ENCODE measurements around the gene BCO1. TPM values are rescaled to one million over a fixed set of nuclear protein-coding genes. Genes with fewer than 3 reads are reported as not detected.

BCO1 gene
- total RNA-seq, 4 donors from 2014 or later, result 0.26 TPM; not detected in 3

DNA sequence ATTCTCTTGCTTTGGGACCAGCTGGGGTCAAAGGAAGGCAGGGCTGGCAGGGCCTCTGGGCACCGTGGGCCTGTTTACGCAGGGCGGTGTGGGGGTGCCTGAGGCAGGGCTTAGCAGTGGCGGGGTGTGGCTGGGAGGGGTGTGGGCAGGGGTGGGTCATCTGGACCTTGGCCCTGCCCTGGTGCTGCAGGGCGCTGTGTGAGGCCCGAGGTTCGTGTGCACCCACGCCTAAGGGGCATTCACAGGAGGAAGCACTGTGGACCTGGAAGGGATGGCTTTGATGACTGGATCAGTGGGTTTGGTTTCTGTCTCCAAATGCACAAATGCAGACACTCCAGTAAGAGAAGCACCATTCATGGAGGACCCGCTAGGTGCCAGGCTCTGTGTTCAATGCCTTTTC lies 37.3 kb downstream of the BCO1 start:
- Histone ChIP-seq H3K36me3 (no peaks in the 10 kb centered on the region), H3K4me1 (peaks cover 26% of the 10 kb centered on the region), H3K9me3 (no peaks in the 10 kb centered on the region), H3K4me3 (no peak overlapping the region), H3K27ac (peak overlapping the region; percentile 12), H3K27me3 (no peaks in the 10 kb centered on the region)
- DNase-seq (ENCODE audit: low spot score in 2 of 2), result no peak
- 74% methylated on average over 4 of the region's 9 CpGs for WGBS
- TF ChIP-seq POLR2AphosphoS5 (IDR thresholded peaks at IDR 0.05) (no peak), POLR2A (IDR thresholded peaks at IDR 0.05) (no peak)
- TF ChIP-seq, protein P1, sequence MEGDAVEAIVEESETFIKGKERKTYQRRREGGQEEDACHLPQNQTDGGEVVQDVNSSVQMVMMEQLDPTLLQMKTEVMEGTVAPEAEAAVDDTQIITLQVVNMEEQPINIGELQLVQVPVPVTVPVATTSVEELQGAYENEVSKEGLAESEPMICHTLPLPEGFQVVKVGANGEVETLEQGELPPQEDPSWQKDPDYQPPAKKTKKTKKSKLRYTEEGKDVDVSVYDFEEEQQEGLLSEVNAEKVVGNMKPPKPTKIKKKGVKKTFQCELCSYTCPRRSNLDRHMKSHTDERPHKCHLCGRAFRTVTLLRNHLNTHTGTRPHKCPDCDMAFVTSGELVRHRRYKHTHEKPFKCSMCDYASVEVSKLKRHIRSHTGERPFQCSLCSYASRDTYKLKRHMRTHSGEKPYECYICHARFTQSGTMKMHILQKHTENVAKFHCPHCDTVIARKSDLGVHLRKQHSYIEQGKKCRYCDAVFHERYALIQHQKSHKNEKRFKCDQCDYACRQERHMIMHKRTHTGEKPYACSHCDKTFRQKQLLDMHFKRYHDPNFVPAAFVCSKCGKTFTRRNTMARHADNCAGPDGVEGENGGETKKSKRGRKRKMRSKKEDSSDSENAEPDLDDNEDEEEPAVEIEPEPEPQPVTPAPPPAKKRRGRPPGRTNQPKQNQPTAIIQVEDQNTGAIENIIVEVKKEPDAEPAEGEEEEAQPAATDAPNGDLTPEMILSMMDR (IDR thresholded peaks at IDR 0.05), result no peak

DNA sequence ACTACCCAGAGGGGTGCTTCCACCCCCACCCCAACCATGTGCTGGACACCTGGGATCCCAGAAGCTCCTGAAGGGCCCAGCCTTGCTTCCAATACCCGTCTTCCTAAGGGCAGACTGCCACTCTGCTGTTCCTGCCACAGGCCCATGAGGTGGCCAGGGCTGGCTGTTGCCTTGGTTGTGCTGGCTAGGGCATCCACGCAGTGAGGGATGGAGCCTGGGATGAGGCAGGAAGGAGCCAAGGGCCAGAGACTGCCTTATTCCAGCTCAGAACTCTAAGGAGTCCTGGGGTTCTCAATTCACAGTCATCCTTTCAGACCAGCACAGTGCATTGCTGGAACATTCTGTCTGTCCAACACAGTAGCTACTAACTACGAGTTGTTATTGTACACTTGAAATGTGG lies 37.8 kb downstream of the BCO1 start:
- TF ChIP-seq POLR2A (IDR thresholded peaks at IDR 0.05), result no peak
- TF ChIP-seq, protein P1 (IDR thresholded peaks at IDR 0.05), result no peak
- no peak for TF ChIP-seq EP300 (IDR thresholded peaks at IDR 0.05)
- no peak for TF ChIP-seq POLR2AphosphoS5 (IDR thresholded peaks at IDR 0.05)
- H3K27ac ChIP-seq, result peak overlapping the region; percentile 27

GRCh38 chr16:81277541-81278080 lies 39.1 kb downstream of the BCO1 start:
- H3K4me3 ChIP-seq, result no peak overlapping the region
- H3K4me1 ChIP-seq, result peaks cover 26% of the 10 kb centered on the region
- 36% methylated on average over 6 of the region's 6 CpGs for WGBS
- no peak for DNase-seq (ENCODE audit: low spot score in 2 of 2)
- H3K36me3 ChIP-seq, result no peaks in the 10 kb centered on the region
- H3K27me3 ChIP-seq, result no peaks in the 10 kb centered on the region
- TF ChIP-seq POLR2A (IDR thresholded peaks at IDR 0.05) (no peak), EP300 (IDR thresholded peaks at IDR 0.05) (no peak), POLR2AphosphoS5 (IDR thresholded peaks at IDR 0.05) (no peak)
- TF ChIP-seq, protein P1 (IDR thresholded peaks at IDR 0.05), result no peak
- peak overlapping the region; percentile 79 for H3K27ac ChIP-seq
- no peaks in the 10 kb centered on the region for H3K9me3 ChIP-seq

More for the DNA sequence above, 37.8 kb downstream of the BCO1 start:
- Histone ChIP-seq H3K4me1 (peaks cover 26% of the 10 kb centered on the region), H3K27me3 (no peaks in the 10 kb centered on the region), H3K4me3 (no peak overlapping the region), H3K9me3 (no peaks in the 10 kb centered on the region), H3K36me3 (no peaks in the 10 kb centered on the region)
- DNase-seq (ENCODE audit: low spot score in 2 of 2), result no peak
- 94% methylated on average over 2 of the region's 3 CpGs for WGBS

DNA sequence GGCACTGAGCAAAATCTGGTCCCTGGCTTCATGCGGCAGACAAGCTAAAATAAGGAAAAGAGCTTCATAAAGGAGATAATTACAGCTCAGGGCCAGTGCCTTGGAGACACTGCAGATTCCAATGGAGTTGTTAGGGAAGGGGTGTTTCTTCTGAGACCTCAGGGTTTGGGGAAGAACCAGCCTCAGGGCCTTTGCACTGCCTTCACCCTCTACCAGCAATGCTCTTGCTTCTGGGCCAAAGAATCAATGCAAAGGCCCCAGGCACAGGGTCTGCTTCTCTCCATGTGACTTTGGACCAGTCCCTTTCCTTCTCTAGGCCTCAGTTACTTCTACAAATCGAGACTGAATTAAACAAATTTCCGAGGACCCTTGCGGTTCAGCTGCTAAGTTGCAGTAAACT lies 40.0 kb downstream of the BCO1 start:
- Histone ChIP-seq H3K4me1 (peaks cover 26% of the 10 kb centered on the region), H3K4me3 (no peak overlapping the region), H3K36me3 (no peaks in the 10 kb centered on the region), H3K9me3 (no peaks in the 10 kb centered on the region), H3K27me3 (no peaks in the 10 kb centered on the region), H3K27ac (peak overlapping the region; percentile 79)
- 90% methylated on average over 4 of the region's 4 CpGs for WGBS
- DNase-seq (ENCODE audit: low spot score in 2 of 2), result no peak
- no peak for TF ChIP-seq EP300 (IDR thresholded peaks at IDR 0.05)
- no peak for TF ChIP-seq POLR2A (IDR thresholded peaks at IDR 0.05)
- TF ChIP-seq, protein P1 (IDR thresholded peaks at IDR 0.05), result no peak
- no peak for TF ChIP-seq POLR2AphosphoS5 (IDR thresholded peaks at IDR 0.05)

GRCh38 chr16:81279392-81279791 lies 40.9 kb downstream of the BCO1 start:
- Histone ChIP-seq H3K27me3 (no peaks in the 10 kb centered on the region), H3K36me3 (no peaks in the 10 kb centered on the region), H3K9me3 (no peaks in the 10 kb centered on the region), H3K4me3 (no peak overlapping the region), H3K27ac (no peak overlapping the region), H3K4me1 (peaks cover 25% of the 10 kb centered on the region)
- no peak for DNase-seq (ENCODE audit: low spot score in 2 of 2)
- WGBS, result 35% methylated on average over 4 of the region's 4 CpGs
- no peak for TF ChIP-seq POLR2AphosphoS5 (IDR thresholded peaks at IDR 0.05)

DNA sequence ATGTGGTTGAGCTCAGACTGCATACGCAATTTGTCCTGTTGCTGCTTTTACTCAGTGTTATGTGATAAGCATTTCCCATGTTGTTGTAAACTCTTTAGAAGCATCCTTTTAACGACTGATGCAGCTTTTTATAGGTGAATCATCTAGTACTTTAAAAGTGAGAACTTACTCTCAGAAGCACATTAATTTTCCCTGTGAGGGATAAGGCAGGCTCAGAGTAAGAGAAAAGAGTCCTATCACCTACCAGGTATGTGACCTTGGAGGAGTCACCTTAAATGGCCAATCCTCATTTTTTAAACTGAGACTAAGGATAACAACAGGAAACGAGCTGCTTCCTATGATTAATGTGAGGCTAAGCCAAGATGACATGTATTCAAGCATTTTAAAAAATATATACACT lies 41.9 kb downstream of the BCO1 start:
- WGBS, result 37% methylated on average over 3 of the region's 3 CpGs
- Histone ChIP-seq H3K9me3 (no peaks in the 10 kb centered on the region), H3K27me3 (no peaks in the 10 kb centered on the region), H3K4me3 (no peak overlapping the region), H3K4me1 (peaks cover 20% of the 10 kb centered on the region), H3K27ac (no peak overlapping the region), H3K36me3 (no peaks in the 10 kb centered on the region)
- TF ChIP-seq POLR2AphosphoS5 (IDR thresholded peaks at IDR 0.05) (no peak), EP300 (IDR thresholded peaks at IDR 0.05) (no peak), POLR2A (IDR thresholded peaks at IDR 0.05) (no peak)
- TF ChIP-seq, protein P1 (IDR thresholded peaks at IDR 0.05), result no peak
- no peak for DNase-seq (ENCODE audit: low spot score in 2 of 2)
